Measurements from ENCODE around the gene FXYD2.

DNA sequence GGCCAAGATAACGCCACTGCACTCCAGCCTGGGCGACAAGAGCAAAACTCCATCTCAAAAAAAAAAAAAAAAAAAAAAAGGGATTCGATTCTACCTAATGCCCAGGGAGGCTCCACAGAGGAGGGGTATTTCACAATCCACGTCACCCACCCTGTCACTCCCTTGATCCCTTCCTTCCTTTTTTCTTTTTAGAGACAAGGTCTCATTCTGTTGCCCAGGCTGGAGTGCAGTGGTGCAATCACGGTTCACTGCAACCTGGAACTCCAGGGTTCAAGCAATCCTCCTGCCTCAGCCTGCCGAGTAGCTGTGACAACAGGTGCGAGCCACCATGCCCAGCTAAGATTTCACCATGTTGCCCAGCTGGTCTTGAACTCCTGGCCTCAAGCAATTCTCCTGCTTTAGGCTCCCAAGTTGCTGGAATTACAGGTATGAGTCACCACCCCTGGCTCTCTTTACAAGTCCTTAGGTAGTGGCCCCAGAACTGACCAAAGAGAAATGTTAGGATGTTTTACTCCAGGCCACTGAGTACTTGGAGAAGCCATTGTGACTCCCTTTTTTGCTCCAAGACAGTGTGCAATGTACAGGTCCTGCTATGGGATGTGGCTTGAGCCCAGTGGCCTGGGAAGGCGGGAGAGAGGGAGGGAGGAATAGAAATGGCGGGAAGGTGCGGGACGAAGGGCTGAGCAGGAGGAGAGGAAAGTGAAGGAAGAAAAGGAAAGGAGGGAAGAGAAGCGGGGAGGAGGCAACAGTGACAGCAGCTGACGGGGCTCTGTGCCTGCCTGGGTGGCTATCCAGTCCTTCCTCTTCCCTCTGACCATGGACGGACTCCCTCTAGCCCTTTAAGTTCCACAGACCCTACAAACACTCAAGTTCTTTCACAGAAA, 11.8 kb upstream of the FXYD2 start:
- TF ChIP-seq, protein P1, sequence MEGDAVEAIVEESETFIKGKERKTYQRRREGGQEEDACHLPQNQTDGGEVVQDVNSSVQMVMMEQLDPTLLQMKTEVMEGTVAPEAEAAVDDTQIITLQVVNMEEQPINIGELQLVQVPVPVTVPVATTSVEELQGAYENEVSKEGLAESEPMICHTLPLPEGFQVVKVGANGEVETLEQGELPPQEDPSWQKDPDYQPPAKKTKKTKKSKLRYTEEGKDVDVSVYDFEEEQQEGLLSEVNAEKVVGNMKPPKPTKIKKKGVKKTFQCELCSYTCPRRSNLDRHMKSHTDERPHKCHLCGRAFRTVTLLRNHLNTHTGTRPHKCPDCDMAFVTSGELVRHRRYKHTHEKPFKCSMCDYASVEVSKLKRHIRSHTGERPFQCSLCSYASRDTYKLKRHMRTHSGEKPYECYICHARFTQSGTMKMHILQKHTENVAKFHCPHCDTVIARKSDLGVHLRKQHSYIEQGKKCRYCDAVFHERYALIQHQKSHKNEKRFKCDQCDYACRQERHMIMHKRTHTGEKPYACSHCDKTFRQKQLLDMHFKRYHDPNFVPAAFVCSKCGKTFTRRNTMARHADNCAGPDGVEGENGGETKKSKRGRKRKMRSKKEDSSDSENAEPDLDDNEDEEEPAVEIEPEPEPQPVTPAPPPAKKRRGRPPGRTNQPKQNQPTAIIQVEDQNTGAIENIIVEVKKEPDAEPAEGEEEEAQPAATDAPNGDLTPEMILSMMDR (IDR thresholded peaks at IDR 0.05; ENCODE audit: control extremely low read depth in 1 of 3, insufficient read depth in 1 of 3, low read depth in 1 of 3, low read length in 3 of 3), result no peak
- TF ChIP-seq POLR2A (IDR thresholded peaks at IDR 0.05; ENCODE audit: control extremely low read depth in 1 of 2, low read depth in 2 of 2, low read length in 2 of 2), result no peak
- TF ChIP-seq GABPA (IDR thresholded peaks at IDR 0.05; ENCODE audit: borderline replicate concordance, insufficient read depth, low read length), result no peak
- TF ChIP-seq RXRA (IDR thresholded peaks at IDR 0.05; ENCODE audit: insufficient read depth, low read depth, low read length), result no peak
- no peak for TF ChIP-seq RNF2 (IDR thresholded peaks at IDR 0.05; ENCODE audit: borderline replicate concordance, low read depth, low read length, missing control alignments, poor library complexity, severe bottlenecking)
- TF ChIP-seq, protein P2, sequence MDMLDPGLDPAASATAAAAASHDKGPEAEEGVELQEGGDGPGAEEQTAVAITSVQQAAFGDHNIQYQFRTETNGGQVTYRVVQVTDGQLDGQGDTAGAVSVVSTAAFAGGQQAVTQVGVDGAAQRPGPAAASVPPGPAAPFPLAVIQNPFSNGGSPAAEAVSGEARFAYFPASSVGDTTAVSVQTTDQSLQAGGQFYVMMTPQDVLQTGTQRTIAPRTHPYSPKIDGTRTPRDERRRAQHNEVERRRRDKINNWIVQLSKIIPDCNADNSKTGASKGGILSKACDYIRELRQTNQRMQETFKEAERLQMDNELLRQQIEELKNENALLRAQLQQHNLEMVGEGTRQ (IDR thresholded peaks at IDR 0.05; ENCODE audit: low read length), result no peak
- no peak for TF ChIP-seq POLR2AphosphoS5 (IDR thresholded peaks at IDR 0.05; ENCODE audit: low read depth, low read length)
- TF ChIP-seq, protein P3, sequence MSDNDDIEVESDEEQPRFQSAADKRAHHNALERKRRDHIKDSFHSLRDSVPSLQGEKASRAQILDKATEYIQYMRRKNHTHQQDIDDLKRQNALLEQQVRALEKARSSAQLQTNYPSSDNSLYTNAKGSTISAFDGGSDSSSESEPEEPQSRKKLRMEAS (IDR thresholded peaks at IDR 0.05), result no peak
